ENCODE data around the gene EXOC3L4. TPM values are rescaled to one million over a fixed set of nuclear protein-coding genes. Genes with fewer than 3 reads are reported as not detected.

The EXOC3L4 gene
- total RNA-seq, 1 experiment from 2014 or later: not detected

GRCh38 chr14:103142721-103143302, 48.3 kb downstream of the EXOC3L4 start:
- POLR2A ChIA-PET: no interaction called here
- no peak for DNase-seq (ENCODE audit: low read depth, low spot score)
- no peak overlapping the region for H3K27ac ChIP-seq (ENCODE audit: low read depth, low read length)

More at GRCh38 chr14:103142721-103143302, 48.3 kb downstream of the EXOC3L4 start:
- intact Hi-C loops (cut with micrococcal nuclease): no loop called here
- no peak overlapping the region for H2AFZ ChIP-seq (ENCODE audit: low read depth, low read length, poor library complexity, severe bottlenecking)
- H3K36me3 ChIP-seq (ENCODE audit: control insufficient read depth in 1 of 2, insufficient read depth in 2 of 2, low read length in 2 of 2): no peaks in the 10 kb centered on the region
- no peaks in the 10 kb centered on the region for H4K20me1 ChIP-seq (ENCODE audit: insufficient read depth)
- ChIA-PET CTCF (interaction anchor here (2.7 kb wide), 1 partner anchor 37 kb away, joined by 17 read pairs; no protein-coding TSS in a partner anchor), RAD21 (ENCODE audit: low non-redundant PET in 1 of 2, low total read pairs in 2 of 2, uncharacterized antibody in 2 of 2, unreplicated experiment in 2 of 2) (interaction anchor here (1.1 to 2.4 kb wide), 2 partner anchors 37 to 38 kb away, joined by 3 to 18 read pairs; no protein-coding TSS in a partner anchor)
- ATAC-seq: no peak
- H3K79me2 ChIP-seq (ENCODE audit: insufficient read depth, low read length): no peaks in the 10 kb centered on the region
- H3K27me3 ChIP-seq (ENCODE audit: insufficient read depth, low read length): no peaks in the 10 kb centered on the region
- peaks cover 5 to 23% of the 10 kb centered on the region in 2 experiments for H3K4me1 ChIP-seq (ENCODE audit: control insufficient read depth in 1 of 2, insufficient read depth in 2 of 2, low read length in 2 of 2)
- no peak overlapping the region for H3K9ac ChIP-seq (ENCODE audit: low read length)
- no peaks in the 10 kb centered on the region for H3K9me2 ChIP-seq (ENCODE audit: insufficient read depth)
- H3K9me3 ChIP-seq (ENCODE audit: control insufficient read depth in 1 of 2, insufficient read depth in 1 of 2, low read depth in 1 of 2, low read length in 2 of 2): no peaks in the 10 kb centered on the region
- no peak overlapping the region for H3K4me3 ChIP-seq (replicated peaks in 1 of 2; ENCODE audit: low read depth in 1 of 2, low read length in 2 of 2)
- BruUV-seq (replicated peaks): no TSS peak
- no peak overlapping the region for H3K4me2 ChIP-seq (ENCODE audit: low read length)
- TF ChIP-seq ATF3 (IDR thresholded peaks at IDR 0.05) (no peak), CTCF (IDR thresholded peaks at IDR 0.05 in 2 of 3, conservative IDR thresholded peaks at IDR 0.05 in 1 of 3; ENCODE audit: borderline replicate concordance in 1 of 3, insufficient read depth in 1 of 3, low read depth in 2 of 3, low read length in 2 of 3) (no peak), EGR1 (IDR thresholded peaks at IDR 0.05; ENCODE audit: low read depth) (no peak), EZH2phosphoT487 (IDR thresholded peaks at IDR 0.05; ENCODE audit: borderline replicate concordance) (no peak), CEBPB (IDR thresholded peaks at IDR 0.05; ENCODE audit: low read depth) (no peak), FOSL1 (IDR thresholded peaks at IDR 0.05; ENCODE audit: low read depth) (no peak), JUND (IDR thresholded peaks at IDR 0.05) (no peak), SRF (IDR thresholded peaks at IDR 0.05; ENCODE audit: low read depth) (no peak), ZBTB33 (IDR thresholded peaks at IDR 0.05; ENCODE audit: extremely low read depth, insufficient replicate concordance, low read length) (no peak), EZH2 (IDR thresholded peaks at IDR 0.05) (no peak), REST (IDR thresholded peaks at IDR 0.05; ENCODE audit: low read depth) (no peak), POLR2A (IDR thresholded peaks at IDR 0.05; ENCODE audit: borderline replicate concordance, extremely low read depth, insufficient read depth, insufficient read length) (no peak), SIN3A (IDR thresholded peaks at IDR 0.05; ENCODE audit: low read depth) (no peak), MAX (IDR thresholded peaks at IDR 0.05) (no peak)

Measured in HCT116 (cell line).